ENCODE results near the gene RTEL1.
A peak's percentile ranks its signal among the peaks of the same experiment; 100 is the strongest.
"Not testable (repeated sequence)": the region's sequence is repeated elsewhere in the genome, so short reads cannot be mapped to it uniquely, and the experiment has no call there.

RTEL1 gene

GRCh38 chr20:63702036-63702665 lies 44.0 kb downstream of the RTEL1 start:
- DNase-seq, result no peak

GRCh38 chr20:63702751-63703470 lies 44.8 kb downstream of the RTEL1 start:
- DNase-seq, result no peak

- no peak for DNase-seq
Observed at GRCh38 chr20:63703471-63703975, 45.4 kb downstream of the RTEL1 start.

- no peak for DNase-seq
Observed at GRCh38 chr20:63703976-63704748, 46.0 kb downstream of the RTEL1 start.

GRCh38 chr20:63704749-63705117 lies 46.6 kb downstream of the RTEL1 start:
- DNase-seq, result no peak

GRCh38 chr20:63705232-63706026 lies 47.3 kb downstream of the RTEL1 start:
- no peak for DNase-seq

- DNase-seq, result no peak
Observed at GRCh38 chr20:63706027-63706695, 48.0 kb downstream of the RTEL1 start.

GRCh38 chr20:63706852-63707557 lies 48.9 kb downstream of the RTEL1 start:
- DNase-seq, result peak in 1 of 2 experiments; percentile 48

GRCh38 chr20:63707558-63708300 lies 49.6 kb downstream of the RTEL1 start, which contains the start of the genes ARFRP1 and ZGPAT:
Gene ARFRP1 (minus strand): TSS chr20:63707976. CDS start chr20:63707091, 885 bp downstream.
Gene ZGPAT (plus strand): TSS chr20:63708039. CDS start chr20:63708581, 542 bp downstream.
- DNase-seq, result peak; percentile 81 to 86

- DNase-seq, result no peak
Observed at GRCh38 chr20:63708301-63709148, 50.4 kb downstream of the RTEL1 start.

GRCh38 chr20:63709149-63709527 lies 51.0 kb downstream of the RTEL1 start:
- DNase-seq, result no peak

GRCh38 chr20:63711085-63711645 lies 53.1 kb downstream of the RTEL1 start:
- no peak for DNase-seq

- no peak for DNase-seq
Observed at GRCh38 chr20:63712191-63712590, 54.1 kb downstream of the RTEL1 start.

- DNase-seq, result no peak
Observed at GRCh38 chr20:63714858-63715257, 56.7 kb downstream of the RTEL1 start.

- DNase-seq, result no peak
Observed at GRCh38 chr20:63718996-63719395, 60.9 kb downstream of the RTEL1 start.

- DNase-seq, result not testable (repeated sequence)
Observed at GRCh38 chr20:63722967-63723622, 65.0 kb downstream of the RTEL1 start.

GRCh38 chr20:63730189-63730733 lies 72.1 kb downstream of the RTEL1 start:
- not testable (repeated sequence) for DNase-seq

- DNase-seq, result no peak
Observed at GRCh38 chr20:63731410-63731809, 73.3 kb downstream of the RTEL1 start.

Data from SW 1271 (cell line).